HG02938 (cell line): ENCODE data around the gene MYADML2.

Experiments
- ATAC-seq: cut with Tn5 transposase; IDR thresholded peaks from one replicate; pipeline ENCODE4 v1.9.1; 2021; ENCODE audit warnings: mild to moderate bottlenecking, moderate library complexity; ENCODE audit not compliant: unreplicated experiment

Gene MYADML2

DNA sequence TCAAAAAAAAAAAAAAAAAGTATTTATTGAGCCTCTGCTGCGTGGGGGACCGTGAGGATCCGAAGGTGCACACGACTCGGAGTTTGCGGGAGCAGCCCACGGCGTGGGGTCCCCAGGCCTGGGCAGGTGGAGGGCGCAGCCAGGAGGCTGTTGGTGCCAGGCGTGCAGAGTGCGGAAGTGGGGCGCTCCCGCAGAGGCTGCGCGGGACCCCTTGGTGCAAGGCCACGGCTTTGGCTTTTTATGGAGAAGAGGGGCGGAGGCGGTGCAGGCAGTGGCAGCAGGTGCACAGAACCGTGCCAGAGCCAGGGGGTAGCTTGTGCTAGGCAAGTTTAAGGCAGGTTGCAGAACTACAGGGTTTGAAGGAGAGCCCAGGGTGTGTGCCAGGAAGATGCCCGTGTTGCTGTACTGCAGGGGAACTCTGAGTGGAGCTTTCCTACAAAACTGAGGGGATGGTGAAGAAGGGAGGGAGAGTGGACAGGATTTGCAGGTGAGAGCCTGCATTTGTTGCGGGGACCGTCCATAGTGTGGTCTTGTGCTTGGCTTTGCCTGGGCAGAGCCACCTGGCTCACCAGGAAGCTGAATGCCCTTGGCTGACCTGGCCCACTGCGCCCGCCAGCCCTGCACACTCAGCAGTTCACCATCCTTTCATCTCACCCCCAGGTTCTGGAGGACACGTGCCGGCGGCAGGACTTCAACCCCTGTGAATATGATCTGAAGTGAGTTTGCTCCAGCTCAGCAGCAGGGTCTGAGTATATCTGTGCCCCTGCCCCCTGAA, 31.7 kb upstream of the MYADML2 start:
- ATAC-seq, result no peak

GRCh38 chr17:81977211-81977808, 30.3 kb upstream of the MYADML2 start, which contains the start of gene ASPSCR1:
Gene ASPSCR1, plus strand, starts transcription at chr17:81977629. Its CDS starts 18 bp downstream, at chr17:81977647.
- ATAC-seq, result peak; percentile 82

GRCh38 chr17:81976332-81977210, 29.5 kb upstream of the MYADML2 start:
- ATAC-seq, result peak; percentile 17

GRCh38 chr17:81973432-81973831, 26.4 kb upstream of the MYADML2 start:
- no peak for ATAC-seq

DNA sequence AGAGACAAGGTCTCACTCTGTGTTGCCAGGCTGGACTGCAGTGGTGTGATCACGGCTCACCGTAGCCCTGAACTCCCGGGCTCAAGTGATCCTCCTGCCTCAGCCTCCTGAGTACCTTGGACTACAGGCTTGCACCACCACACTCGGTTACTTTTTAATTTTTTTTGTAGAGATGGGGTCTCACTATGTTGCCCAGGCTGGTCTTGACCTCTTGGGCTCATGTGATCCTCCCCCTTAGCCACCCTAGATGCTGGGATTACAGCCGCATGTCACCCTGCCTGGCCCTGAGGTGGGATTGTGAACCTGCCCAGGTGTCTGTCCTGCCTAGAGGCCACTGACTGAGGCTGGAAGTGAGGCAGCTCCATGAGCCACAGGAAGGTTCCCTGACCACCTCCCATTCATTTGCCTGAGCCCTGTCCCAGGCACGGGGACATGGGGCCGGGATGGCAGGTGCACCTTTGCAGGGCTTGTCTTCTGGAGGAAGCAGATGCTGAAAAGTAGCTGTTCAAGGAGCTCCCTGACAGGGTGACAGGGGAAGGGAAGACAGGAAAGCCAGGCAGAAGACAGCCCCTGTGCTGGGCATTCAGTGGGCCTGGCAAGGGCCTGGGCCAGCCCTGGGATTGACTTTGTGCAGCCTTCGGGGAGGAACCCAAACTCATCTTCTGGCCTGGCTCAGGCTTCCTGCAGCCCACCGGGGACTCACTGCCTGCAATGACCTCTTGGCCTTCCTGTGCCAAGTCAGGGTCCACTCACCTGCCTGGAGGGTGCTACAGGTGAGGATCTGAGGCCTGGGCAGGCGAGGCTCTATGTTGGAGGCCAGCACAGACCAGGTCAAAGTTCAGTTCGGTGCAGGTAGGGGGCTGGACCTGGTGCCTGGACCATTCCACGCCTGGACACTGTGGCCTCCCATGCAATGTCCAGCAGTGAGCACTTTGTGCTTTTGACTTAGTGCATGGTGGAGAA, 22.1 kb upstream of the MYADML2 start:
- ATAC-seq, result no peak

- no peak for ATAC-seq
These were observed 21.3 kb upstream of the MYADML2 start for GRCh38 chr17:81968396-81968745.

- ATAC-seq, result no peak
These were observed 20.7 kb upstream of the MYADML2 start for GRCh38 chr17:81967533-81968395.

GRCh38 chr17:81967244-81967532, 20.2 kb upstream of the MYADML2 start:
- ATAC-seq, result no peak

DNA sequence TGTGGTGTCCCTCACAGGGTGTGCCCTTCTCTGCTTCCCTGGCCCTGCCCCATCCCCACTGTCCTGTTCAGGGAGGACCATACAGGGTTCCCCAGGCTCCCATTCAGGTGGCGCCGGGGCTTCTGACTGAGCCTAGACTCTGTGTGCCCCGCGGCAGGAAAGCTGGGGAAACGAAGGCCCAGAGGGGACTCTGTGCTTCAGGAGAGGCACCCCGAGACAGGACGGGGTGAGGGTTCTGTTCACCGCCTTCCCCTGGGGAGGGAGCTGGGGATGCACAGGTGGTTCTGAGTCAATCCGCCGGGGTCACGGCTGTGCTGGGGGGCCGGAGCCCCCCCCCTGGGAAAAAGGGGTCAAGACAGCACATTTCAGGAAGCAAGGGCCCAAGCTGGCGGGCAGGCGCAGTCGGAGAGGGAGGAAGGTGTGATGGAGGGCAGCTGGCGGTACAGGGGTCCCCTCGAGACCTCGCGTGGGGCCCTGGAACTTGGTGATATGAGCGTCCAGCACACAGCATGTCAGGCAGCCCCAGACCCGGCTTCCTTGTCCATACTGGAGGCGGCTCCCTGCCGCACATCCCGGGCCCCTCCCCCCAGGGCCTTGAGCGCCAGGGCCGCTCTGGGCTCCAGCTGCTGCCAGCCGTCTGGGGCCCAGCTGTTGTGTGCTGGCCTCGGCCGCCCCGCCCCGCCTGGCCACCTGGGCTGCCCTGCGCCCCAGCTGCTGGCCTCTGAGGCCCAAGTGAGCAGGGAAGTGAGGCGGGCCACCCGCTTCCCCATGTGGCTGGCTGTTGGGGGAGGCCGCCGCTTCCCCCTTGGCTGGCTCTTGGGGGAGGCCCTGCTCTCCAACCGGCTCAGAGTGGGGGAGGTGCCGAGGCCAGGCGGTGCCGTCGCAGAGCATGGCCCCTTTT, 19.6 kb upstream of the MYADML2 start:
- ATAC-seq, result no peak

DNA sequence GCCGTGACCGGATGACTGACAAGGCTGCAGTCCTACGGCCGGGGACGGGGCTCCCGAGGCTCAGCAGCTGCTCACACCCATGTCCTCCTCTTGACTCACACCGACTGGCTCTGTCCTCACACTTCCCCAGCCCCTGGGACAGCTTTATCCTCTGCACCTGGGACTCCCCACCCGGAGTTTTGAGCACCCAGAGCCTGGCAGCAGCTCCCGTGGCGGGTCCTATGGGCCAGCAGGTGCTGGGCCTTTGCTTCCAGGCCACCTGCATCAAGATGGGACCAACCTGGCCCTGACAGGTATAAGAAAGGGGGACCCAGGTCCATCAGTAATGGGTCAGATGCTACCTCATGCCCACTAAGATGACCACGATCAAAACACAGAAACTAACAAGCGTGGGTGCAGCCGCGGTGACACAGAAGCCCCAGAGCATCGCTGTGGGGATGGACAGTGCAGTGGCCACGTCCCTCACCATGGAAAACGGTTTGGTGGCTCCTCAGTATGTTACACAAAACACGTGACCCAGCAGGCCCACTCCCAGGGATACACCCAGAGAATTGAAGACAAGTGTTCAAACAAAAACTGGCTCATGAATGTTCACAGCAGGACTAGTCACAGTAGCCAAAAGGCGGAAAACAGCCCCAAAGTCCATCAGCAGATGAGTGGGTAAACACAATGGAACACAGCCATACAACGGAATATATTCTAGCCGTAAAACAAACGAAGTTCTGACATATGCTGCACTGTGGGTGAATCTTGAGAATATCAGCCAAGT, 17.2 kb upstream of the MYADML2 start:
- no peak for ATAC-seq

DNA sequence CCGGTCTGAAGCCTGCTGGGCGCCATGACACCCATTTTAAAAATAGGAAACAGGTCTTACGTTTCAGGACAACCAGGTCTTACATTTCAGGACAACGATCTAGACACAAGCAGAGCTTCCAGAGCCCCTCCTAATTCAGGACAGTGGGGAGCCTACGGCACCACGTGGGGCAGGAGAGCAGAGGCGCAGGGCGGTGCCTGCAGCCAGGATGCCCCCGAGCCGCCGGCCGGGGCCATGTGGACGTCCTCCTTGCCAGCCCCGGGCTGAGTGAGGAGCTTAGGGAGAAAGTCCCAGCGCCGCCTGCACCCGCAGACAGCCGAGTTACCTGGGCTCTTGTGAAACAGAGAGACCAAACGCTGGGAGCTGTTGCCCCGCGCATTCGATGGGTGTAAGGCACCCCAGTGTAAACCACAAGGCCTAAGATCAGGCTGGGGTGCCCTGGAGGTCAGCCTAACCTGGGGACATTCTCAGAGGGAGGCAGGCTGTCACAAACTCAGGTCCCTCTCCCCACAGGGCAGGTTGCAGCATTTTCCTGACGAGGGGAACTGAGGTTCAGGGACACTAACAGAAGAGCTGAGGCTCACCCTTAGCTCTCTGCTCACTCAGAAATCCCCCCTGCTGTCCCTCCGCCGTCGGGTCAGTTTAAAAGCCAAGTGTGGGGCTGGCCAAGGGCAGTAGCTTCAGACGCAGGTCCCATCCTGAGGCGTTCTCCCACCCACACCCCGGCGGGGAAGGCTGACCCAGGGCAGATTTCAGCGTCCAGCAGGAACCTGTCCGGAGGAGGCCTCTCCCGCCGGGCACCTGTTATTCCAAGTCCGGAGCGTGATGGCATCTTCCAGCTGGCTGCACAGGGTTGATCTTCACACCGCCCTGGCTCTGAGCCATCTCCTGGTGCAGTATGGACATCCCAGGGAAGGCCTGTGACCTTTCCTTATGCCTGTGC, 15.7 kb upstream of the MYADML2 start:
- ATAC-seq, result no peak

GRCh38 chr17:81961521-81962498, 14.8 kb upstream of the MYADML2 start:
- no peak for ATAC-seq

DNA sequence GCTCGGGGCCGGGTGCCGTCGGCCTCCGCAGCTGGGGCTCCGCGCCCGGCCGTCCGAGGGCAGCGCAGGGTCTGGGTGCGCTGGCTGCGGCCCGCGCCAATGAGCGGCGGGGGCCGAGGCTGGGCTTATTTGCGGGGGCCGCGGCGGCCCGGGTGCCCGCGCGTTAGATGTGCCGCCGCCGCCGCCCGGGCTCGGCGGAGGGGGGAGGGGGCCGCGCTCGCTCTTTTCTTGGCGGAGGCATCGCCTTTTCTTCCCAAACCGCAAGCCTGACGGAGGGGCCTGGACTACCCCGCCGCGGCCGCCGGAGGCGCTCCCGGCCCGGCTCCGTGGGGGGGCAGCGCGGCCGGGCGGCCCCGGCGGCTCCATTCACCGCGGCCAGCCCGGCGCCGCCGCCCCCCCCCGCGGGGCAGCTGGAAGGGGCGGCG, 14.1 kb upstream of the MYADML2 start, which contains the start of gene NOTUM:
Gene NOTUM (minus strand): TSS at position 101 of the 425 bp plus-strand sequence. CDS start 278 bp downstream, outside the sequence.
- ATAC-seq, result no peak

GRCh38 chr17:81960130-81960958, 13.3 kb upstream of the MYADML2 start:
- ATAC-seq, result no peak
